Testis (tissue), 3 donors: ENCODE measurements around the gene DOK5. TPM values are rescaled to one million over a fixed set of nuclear protein-coding genes. Genes with fewer than 3 reads are reported as not detected.

Source experiments
- DNase-seq: peaks from one replicate; pipeline ENCODE4 v3.0.0-alpha.2; 2019
- H3K27ac ChIP-seq, 2 donors: fragments of 200-600 bp; sonication (generic); one replicate each; pipeline ENCODE4 v1.5.1; 2019
- H3K27me3 ChIP-seq: fragments of 200-600 bp; sonication (generic); one replicate; pipeline ENCODE4 v1.5.1; 2019
- H3K36me3 ChIP-seq: fragments of 200-600 bp; sonication (generic); one replicate; pipeline ENCODE4 v1.5.1; 2017; ENCODE audit warnings: low read depth; ENCODE audit errors: missing control alignments
- H3K4me1 ChIP-seq: fragments of 200-600 bp; sonication (generic); one replicate; pipeline ENCODE4 v1.5.1; 2019
- H3K4me3 ChIP-seq, 2 donors: fragments of 200-600 bp; sonication (generic); one replicate each; pipeline ENCODE4 v1.5.1; 2017 to 2019
- H3K9me3 ChIP-seq: fragments of 200-600 bp; sonication (generic); one replicate; pipeline ENCODE4 v1.5.1; 2017
- POLR2A ChIP-seq: fragments of 450-650 bp; IDR thresholded peaks from one replicate; pipeline ENCODE4 v1.6.1; 2017; ENCODE audit warnings: antibody characterized with exemption, mild to moderate bottlenecking, moderate library complexity
- WGBS, 2 donors: methylation state at CpG; one replicate each; pipeline ENCODE4 v1.1.5; 2018; 5-methylcytosine and 5-hydroxymethylcytosine counted together
- intact Hi-C: fragments of 100-400 bp; cut with DNase I; formaldehyde crosslinking; loops from one replicate; pipeline ENCODE4 v1.15.1; 2023; ENCODE audit warnings: low total_unique reads
- polyA plus RNA-seq: library from polyadenylated mRNA; stranded (reverse); fragments of 350-450 nt; fragmentation: Illumina TruSeq; extraction: RNeasy Lipid Tissue Mini Kit (QIAGEN cat#74804); gene quantifications from one replicate; pipeline ENCODE4 v1.2.3, GENCODE V29; 2014; ENCODE audit warnings: low read depth, low replicate concordance; ENCODE audit not compliant: insufficient read depth
- total RNA-seq, 2 donors: library from RNA; depleted of rRNA; stranded (reverse); fragments of >200 nt; gene quantifications; one replicate each; pipeline ENCODE4 v1.2.3, GENCODE V29; 2016
- TF ChIP-seq, protein P1 (sequence below), 3 experiments: fragments of 450-650 bp in 2 of 3; fragments of 200-600 bp in 1 of 3; sonication (generic) in 1 of 3; IDR thresholded peaks; one replicate each; pipeline ENCODE4 v1.5.1; 2016 to 2019; ENCODE audit warnings: antibody characterized with exemption in 3 of 3, mild to moderate bottlenecking in 2 of 3, moderate library complexity in 1 of 3

Gene DOK5
- total and polyA plus RNA-seq, 3 donors from 2014 or later: 1.0 to 3.1 (median 1.7) TPM

DNA sequence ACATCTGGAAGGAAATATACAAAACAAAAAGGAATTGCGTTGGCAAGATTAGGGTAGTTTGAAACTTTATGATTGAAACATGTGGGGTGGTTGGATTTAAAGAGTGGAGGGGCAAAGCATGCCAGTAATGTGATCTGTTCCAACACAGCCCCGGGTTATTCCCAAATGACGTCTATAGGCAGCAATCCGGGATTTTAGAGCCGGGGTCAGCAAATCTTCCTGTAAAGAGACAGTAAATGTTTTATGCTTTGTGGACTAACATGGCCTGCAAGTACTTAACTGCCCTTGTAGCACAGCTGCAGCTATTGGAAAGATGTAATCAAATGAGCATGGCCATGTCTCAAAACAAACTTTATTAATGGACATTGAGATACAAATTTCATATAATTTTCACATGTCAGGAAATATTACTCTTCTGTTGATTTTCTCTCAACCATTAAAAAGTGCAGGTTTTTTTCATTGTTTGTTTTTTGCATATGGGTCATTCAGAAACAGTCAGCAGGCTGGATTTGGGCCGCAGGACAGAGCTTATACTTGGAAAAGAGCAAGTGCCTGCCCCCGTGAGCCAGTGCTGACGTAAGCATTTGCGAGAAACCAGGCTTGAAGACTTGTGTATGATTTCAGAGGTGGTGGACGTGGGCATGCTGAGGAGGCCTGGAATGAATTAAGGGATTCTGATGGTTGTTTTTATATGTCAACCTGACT is 136.5 kb downstream of the DOK5 start:
- no peak overlapping the region for H3K27ac ChIP-seq
- intact Hi-C loops: no loop called here

DNA sequence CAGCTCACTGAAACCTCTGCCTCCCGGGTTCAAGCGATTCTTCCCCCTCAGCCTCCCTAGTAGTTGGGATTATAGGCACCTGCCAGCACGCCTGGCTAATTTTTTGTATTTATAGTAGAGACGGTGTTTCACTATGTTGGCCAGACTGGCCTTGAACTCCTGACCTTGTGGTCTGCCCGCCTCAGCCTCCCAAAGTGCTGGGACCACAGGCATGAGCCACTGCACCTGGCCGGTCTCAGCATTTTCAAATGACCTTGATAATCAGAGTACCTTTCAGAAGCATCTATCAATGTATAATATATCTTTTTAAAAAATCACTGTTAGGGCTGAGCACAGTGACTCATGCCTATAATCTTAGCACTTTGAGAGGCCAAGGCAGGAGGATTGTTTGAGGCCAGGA is 143.0 kb downstream of the DOK5 start:
- no peak for TF ChIP-seq POLR2A
- TF ChIP-seq, protein P1, sequence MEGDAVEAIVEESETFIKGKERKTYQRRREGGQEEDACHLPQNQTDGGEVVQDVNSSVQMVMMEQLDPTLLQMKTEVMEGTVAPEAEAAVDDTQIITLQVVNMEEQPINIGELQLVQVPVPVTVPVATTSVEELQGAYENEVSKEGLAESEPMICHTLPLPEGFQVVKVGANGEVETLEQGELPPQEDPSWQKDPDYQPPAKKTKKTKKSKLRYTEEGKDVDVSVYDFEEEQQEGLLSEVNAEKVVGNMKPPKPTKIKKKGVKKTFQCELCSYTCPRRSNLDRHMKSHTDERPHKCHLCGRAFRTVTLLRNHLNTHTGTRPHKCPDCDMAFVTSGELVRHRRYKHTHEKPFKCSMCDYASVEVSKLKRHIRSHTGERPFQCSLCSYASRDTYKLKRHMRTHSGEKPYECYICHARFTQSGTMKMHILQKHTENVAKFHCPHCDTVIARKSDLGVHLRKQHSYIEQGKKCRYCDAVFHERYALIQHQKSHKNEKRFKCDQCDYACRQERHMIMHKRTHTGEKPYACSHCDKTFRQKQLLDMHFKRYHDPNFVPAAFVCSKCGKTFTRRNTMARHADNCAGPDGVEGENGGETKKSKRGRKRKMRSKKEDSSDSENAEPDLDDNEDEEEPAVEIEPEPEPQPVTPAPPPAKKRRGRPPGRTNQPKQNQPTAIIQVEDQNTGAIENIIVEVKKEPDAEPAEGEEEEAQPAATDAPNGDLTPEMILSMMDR (IDR thresholded peaks at IDR 0.05): no peak
- H3K27me3 ChIP-seq: no peaks in the 10 kb centered on the region
- H3K36me3 ChIP-seq: no peaks in the 10 kb centered on the region
- DNase-seq: no peak
- H3K27ac ChIP-seq: no peak overlapping the region
- WGBS, 2 donors: 58 to 81% methylated on average over 6 of the region's 6 CpGs
- H3K9me3 ChIP-seq: no peaks in the 10 kb centered on the region
- no peaks in the 10 kb centered on the region for H3K4me1 ChIP-seq
- intact Hi-C loops: no loop called here
- H3K4me3 ChIP-seq: no peak overlapping the region

More for the DNA sequence above, 136.5 kb downstream of the DOK5 start:
- TF ChIP-seq, protein P1 (IDR thresholded peaks at IDR 0.05): no peak
- TF ChIP-seq POLR2A: no peak
- H3K4me3 ChIP-seq: no peak overlapping the region
- WGBS, 2 donors: 82 to 86% methylated on average over 10 of the region's 10 CpGs
- no peaks in the 10 kb centered on the region for H3K4me1 ChIP-seq
- H3K36me3 ChIP-seq: no peaks in the 10 kb centered on the region
- H3K27me3 ChIP-seq: no peaks in the 10 kb centered on the region
- DNase-seq: no peak
- no peaks in the 10 kb centered on the region for H3K9me3 ChIP-seq

DNA sequence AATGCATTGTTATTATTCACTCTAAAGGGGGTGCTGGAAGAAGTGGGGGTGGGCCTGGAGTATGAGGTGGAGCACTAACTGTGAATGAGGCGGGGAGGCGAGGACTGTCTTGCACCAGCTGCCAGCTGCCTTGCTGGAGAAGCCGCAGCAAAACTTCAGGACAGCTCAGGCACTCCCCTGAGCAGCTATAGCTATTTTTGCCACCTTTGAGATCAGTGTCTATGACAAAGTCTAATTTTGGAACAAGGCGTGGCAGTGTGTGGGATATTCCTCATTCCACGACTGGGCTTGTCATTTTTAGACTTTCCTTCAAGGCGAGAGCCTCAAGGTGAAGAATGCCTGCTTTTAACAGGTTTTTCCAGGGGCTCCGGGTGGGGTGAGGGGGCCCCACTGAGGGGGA is 143.8 kb downstream of the DOK5 start:
- intact Hi-C loops: no loop called here

DNA sequence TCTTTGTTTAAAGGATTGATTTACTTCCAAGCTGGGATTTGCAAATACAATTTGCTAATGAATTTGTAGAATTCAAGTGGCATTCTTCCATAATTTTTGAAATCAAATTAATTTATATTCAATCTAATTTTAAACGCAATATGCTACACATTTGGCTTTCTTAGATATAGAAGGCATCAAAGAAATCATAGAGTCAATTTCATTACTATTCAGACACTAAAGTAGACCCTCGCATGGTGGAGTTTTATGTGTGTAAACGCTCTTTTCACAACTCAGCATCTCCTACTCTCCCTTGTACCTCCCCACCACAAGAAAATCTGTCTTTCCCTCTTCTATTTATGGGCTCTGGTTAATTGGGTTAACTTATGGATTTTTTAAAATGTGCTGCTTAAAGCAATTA is 144.3 kb downstream of the DOK5 start:
- 86 to 94% methylated on average over 3 of the region's 3 CpGs for WGBS, 2 donors
- intact Hi-C loops: no loop called here
- H3K36me3 ChIP-seq: no peaks in the 10 kb centered on the region
- TF ChIP-seq POLR2A: no peak
- TF ChIP-seq, protein P1 (IDR thresholded peaks at IDR 0.05): no peak
- H3K9me3 ChIP-seq: no peaks in the 10 kb centered on the region
- H3K4me1 ChIP-seq: no peaks in the 10 kb centered on the region
- no peaks in the 10 kb centered on the region for H3K27me3 ChIP-seq
- H3K4me3 ChIP-seq: no peak overlapping the region
- no peak for DNase-seq
- H3K27ac ChIP-seq: no peak overlapping the region

More for the DNA sequence above, 143.8 kb downstream of the DOK5 start:
- TF ChIP-seq, protein P1 (IDR thresholded peaks at IDR 0.05): no peak
- Histone ChIP-seq H3K4me1 (no peaks in the 10 kb centered on the region), H3K9me3 (no peaks in the 10 kb centered on the region), H3K36me3 (no peaks in the 10 kb centered on the region), H3K4me3 (no peak overlapping the region), H3K27ac (no peak overlapping the region), H3K27me3 (no peaks in the 10 kb centered on the region)
- 61 to 62% methylated on average over 7 of the region's 7 CpGs for WGBS, 2 donors
- DNase-seq: no peak

DNA sequence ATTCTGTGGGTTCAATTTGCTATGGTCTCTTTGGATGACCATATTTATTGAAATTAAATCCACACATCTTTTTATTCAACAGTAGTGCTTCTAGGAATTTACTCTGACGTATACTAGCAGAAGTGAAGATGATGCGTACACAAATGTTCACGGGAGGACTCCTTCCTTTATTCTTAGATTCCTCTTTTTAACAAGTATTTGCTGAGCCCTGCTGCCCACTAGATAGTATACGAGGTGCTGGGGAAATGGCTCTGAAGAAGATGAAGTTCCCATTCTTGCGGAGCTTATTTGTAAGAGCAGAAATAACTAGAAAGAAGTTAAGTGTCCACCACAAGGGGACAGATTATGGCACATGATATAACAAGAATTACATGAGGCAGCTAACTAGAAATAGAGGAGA is 145.2 kb downstream of the DOK5 start:
- 79 to 90% methylated on average over 5 of the region's 5 CpGs for WGBS, 2 donors
- intact Hi-C loops: no loop called here
- Histone ChIP-seq H3K4me1 (no peaks in the 10 kb centered on the region), H3K9me3 (no peaks in the 10 kb centered on the region), H3K27ac (no peak overlapping the region), H3K4me3 (no peak overlapping the region), H3K36me3 (no peaks in the 10 kb centered on the region), H3K27me3 (no peaks in the 10 kb centered on the region)
- TF ChIP-seq POLR2A: no peak
- TF ChIP-seq, protein P1 (IDR thresholded peaks at IDR 0.05): no peak
- no peak for DNase-seq
